Endothelial cell (in vitro differentiated cells): Measurements from ENCODE around the gene PDZD2. TPM values are rescaled to one million over a fixed set of nuclear protein-coding genes. Genes with fewer than 3 reads are reported as not detected.
A peak's percentile ranks its signal among the peaks of the same experiment; 100 is the strongest.

Source experiments
- DNase-seq: peaks from one replicate; pipeline ENCODE4 v3.0.0; 2021; ENCODE audit warnings: low spot score
- H3K27ac Mint-ChIP-seq: one replicate; pipeline ENCODE4 v1.8.0; 2021; ENCODE audit warnings: mixed read lengths, inconsistent platforms; ENCODE audit not compliant: unreplicated experiment
- H3K27me3 Mint-ChIP-seq: one replicate; pipeline ENCODE4 v1.8.0; 2021; ENCODE audit warnings: mild to moderate bottlenecking, moderate library complexity, mixed read lengths, inconsistent platforms; ENCODE audit not compliant: unreplicated experiment
- H3K36me3 Mint-ChIP-seq: one replicate; pipeline ENCODE4 v1.8.0; 2021; ENCODE audit warnings: mild to moderate bottlenecking, low read depth, mixed read lengths, inconsistent platforms; ENCODE audit not compliant: unreplicated experiment
- H3K4me1 Mint-ChIP-seq: one replicate; pipeline ENCODE4 v1.8.0; 2021; ENCODE audit warnings: mild to moderate bottlenecking, mixed read lengths, inconsistent platforms; ENCODE audit not compliant: unreplicated experiment
- H3K4me3 Mint-ChIP-seq: one replicate; pipeline ENCODE4 v1.8.0; 2021; ENCODE audit warnings: mild to moderate bottlenecking, mixed read lengths, inconsistent platforms; ENCODE audit not compliant: unreplicated experiment
- H3K9me3 Mint-ChIP-seq: one replicate; pipeline ENCODE4 v1.8.0; 2021; ENCODE audit warnings: mixed read lengths, inconsistent platforms; ENCODE audit not compliant: unreplicated experiment
- total RNA-seq: library from RNA; stranded (reverse); fragmentation: NEBNext Ultra II Directional; extraction: Animal tissue kit (Norgen Biotek cat#: 25700); gene quantifications from one replicate; pipeline ENCODE4 v1.2.1, GENCODE V29; 2021; ENCODE audit not compliant: unreplicated experiment
- TF ChIP-seq, protein P1 (sequence below): fragments of 200-600 bp; sonication (generic); IDR thresholded peaks from one replicate; pipeline ENCODE4 v1.5.0; 2021; ENCODE audit warnings: antibody characterized with exemption; ENCODE audit not compliant: unreplicated experiment

Gene PDZD2
- total RNA-seq, 1 donor from 2014 or later = 71.1 TPM

DNA sequence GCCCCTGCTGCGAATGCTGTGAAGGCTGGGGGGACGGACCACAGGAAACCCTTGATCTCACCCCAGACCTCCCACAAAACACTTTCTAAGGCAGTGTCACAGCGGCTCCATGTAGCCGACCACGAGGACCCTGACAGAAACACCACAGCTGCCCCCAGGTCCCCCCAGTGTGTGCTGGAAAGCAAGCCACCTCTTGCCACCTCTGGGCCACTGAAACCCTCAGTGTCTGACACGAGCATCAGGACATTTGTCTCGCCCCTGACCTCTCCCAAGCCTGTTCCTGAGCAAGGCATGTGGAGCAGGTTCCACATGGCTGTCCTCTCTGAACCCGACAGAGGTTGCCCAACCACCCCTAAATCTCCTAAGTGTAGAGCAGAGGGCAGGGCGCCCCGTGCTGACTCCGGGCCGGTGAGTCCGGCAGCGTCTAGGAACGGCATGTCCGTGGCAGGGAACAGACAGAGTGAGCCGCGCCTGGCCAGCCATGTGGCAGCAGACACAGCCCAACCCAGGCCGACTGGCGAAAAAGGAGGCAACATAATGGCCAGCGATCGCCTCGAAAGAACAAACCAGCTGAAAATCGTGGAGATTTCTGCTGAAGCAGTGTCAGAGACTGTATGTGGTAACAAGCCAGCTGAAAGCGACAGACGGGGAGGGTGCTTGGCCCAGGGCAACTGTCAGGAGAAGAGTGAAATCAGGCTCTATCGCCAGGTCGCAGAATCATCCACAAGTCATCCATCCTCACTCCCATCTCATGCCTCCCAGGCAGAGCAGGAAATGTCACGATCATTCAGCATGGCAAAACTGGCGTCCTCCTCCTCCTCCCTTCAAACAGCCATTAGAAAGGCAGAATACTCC, 450.4 kb downstream of the PDZD2 start:
- peaks cover 10% of the 10 kb centered on the region for H3K27me3 Mint-ChIP-seq
- no peak overlapping the region for H3K27ac Mint-ChIP-seq
- DNase-seq = no peak
- peaks cover 7% of the 10 kb centered on the region for H3K4me1 Mint-ChIP-seq
- H3K9me3 Mint-ChIP-seq = no peaks in the 10 kb centered on the region
- TF ChIP-seq, protein P1, sequence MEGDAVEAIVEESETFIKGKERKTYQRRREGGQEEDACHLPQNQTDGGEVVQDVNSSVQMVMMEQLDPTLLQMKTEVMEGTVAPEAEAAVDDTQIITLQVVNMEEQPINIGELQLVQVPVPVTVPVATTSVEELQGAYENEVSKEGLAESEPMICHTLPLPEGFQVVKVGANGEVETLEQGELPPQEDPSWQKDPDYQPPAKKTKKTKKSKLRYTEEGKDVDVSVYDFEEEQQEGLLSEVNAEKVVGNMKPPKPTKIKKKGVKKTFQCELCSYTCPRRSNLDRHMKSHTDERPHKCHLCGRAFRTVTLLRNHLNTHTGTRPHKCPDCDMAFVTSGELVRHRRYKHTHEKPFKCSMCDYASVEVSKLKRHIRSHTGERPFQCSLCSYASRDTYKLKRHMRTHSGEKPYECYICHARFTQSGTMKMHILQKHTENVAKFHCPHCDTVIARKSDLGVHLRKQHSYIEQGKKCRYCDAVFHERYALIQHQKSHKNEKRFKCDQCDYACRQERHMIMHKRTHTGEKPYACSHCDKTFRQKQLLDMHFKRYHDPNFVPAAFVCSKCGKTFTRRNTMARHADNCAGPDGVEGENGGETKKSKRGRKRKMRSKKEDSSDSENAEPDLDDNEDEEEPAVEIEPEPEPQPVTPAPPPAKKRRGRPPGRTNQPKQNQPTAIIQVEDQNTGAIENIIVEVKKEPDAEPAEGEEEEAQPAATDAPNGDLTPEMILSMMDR = no peak
- no peak overlapping the region for H3K4me3 Mint-ChIP-seq
- H3K36me3 Mint-ChIP-seq = peaks cover 52% of the 10 kb centered on the region

DNA sequence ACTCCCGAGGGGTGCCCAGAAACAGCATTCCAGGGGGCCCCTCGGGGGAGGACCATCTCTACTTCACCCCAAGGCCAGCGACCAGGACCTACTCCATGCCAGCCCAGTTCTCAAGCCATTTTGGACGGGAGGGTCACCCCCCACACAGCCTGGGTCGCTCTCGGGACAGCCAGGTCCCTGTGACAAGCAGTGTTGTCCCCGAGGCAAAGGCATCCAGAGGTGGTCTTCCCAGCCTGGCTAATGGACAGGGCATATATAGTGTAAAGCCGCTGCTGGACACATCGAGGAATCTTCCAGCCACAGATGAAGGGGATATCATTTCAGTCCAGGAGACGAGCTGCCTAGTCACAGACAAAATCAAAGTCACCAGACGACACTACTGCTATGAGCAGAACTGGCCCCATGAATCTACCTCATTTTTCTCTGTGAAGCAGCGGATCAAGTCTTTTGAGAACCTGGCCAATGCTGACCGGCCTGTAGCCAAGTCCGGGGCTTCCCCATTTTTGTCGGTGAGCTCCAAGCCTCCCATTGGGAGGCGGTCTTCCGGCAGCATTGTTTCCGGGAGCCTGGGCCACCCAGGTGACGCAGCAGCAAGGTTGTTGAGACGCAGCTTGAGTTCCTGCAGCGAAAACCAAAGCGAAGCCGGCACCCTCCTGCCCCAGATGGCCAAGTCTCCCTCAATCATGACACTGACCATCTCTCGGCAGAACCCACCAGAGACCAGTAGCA, 451.3 kb downstream of the PDZD2 start:
- Mint-ChIP-seq H3K9me3 (no peaks in the 10 kb centered on the region), H3K27ac (no peak overlapping the region), H3K4me3 (no peak overlapping the region), H3K36me3 (peaks cover 59% of the 10 kb centered on the region), H3K27me3 (peaks cover 15% of the 10 kb centered on the region), H3K4me1 (peaks cover 11% of the 10 kb centered on the region)
- no peak for DNase-seq
- TF ChIP-seq, protein P1 = no peak

DNA sequence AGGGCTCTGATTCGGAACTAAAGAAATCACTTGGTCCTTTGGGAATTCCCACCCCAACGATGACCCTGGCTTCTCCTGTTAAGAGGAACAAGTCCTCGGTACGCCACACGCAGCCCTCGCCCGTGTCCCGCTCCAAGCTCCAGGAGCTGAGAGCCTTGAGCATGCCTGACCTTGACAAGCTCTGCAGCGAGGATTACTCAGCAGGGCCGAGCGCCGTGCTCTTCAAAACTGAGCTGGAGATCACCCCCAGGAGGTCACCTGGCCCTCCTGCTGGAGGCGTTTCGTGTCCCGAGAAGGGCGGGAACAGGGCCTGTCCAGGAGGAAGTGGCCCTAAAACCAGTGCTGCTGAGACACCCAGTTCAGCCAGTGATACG, 451.8 kb downstream of the PDZD2 start:
- Mint-ChIP-seq H3K27ac (no peak overlapping the region), H3K9me3 (no peaks in the 10 kb centered on the region), H3K4me3 (no peak overlapping the region), H3K4me1 (peaks cover 14% of the 10 kb centered on the region), H3K27me3 (peaks cover 16% of the 10 kb centered on the region), H3K36me3 (peaks cover 61% of the 10 kb centered on the region)
- TF ChIP-seq, protein P1 = no peak
- DNase-seq = no peak

DNA sequence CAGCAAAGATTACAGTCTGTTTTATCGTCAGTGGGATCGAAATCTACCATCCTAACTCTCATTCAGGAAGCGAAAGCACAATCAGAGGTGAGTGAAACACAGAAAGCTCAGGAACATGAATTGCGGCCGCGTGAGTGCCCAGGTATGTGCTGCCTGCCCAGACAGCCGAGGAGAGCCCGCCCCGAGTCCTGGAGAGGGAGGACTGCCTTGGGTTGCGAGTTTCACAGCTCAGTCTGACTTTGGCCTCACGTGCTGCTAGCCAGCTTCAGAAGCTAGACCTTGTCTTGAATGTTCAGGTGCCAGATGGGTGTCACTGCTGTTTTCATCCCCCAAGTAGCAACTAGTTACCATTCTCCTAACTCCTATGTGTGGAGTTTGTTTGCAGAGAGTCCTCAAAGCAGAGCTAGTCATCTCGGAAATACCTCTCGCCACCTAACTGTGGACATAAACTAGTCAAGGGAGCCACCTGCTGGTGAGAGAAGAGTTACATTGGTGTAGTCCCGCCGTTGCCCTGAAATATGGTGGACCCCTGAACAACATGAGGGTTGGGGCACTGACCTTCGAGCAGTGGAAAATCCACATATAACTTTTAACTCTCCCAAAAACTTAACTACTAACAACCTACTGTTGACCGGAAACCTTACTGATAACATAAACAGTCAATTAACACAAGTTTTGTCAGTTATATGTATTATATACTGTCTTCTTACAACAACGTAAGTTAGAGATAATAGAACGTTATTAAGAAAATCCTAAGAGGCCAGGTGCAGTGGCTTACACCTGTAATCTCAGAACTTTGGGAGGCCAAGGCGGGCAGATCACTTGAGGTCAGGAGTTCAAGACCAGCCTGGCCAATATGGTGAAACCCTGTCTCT, 454.2 kb downstream of the PDZD2 start:
- peak; percentile 72 for DNase-seq
- peak overlapping the region; percentile 72 for H3K27ac Mint-ChIP-seq
- peaks cover 18% of the 10 kb centered on the region for H3K27me3 Mint-ChIP-seq
- peaks cover 70% of the 10 kb centered on the region for H3K36me3 Mint-ChIP-seq
- no peak overlapping the region for H3K4me3 Mint-ChIP-seq
- TF ChIP-seq, protein P1 = peak; percentile 56
- H3K4me1 Mint-ChIP-seq = peaks cover 30% of the 10 kb centered on the region
- H3K9me3 Mint-ChIP-seq = no peaks in the 10 kb centered on the region
